Measurements from ENCODE around the gene NMUR2. TPM values are rescaled to one million over a fixed set of nuclear protein-coding genes. Genes with fewer than 3 reads are reported as not detected.

Gene NMUR2
- total and polyA plus RNA-seq, 2 of the 8 experiments (the other 6 are each of a cell fraction or from before 2014, with no cell fraction given) = 0.11 TPM; not detected in 1

GRCh38 chr5:152397581-152397980, 7.5 kb downstream of the NMUR2 start:
- H2AK5ac ChIP-seq (ENCODE audit: low read depth, low read length) = no peak overlapping the region
- H3K4me1 ChIP-seq (replicated peaks in 1 of 4; ENCODE audit: control insufficient read depth in 3 of 4, insufficient read depth in 4 of 4, low read length in 3 of 4) = no peaks in the 10 kb centered on the region
- H2AFZ ChIP-seq (ENCODE audit: low read length) = 0 out of 2 replicates have a peak overlapping the region, but pooled peaks have one; percentile 27
- H3K4me2 ChIP-seq (ENCODE audit: insufficient read depth in 1 of 2, low read depth in 2 of 2, low read length in 2 of 2) = no peak overlapping the region
- H4K91ac ChIP-seq (replicated peaks; ENCODE audit: insufficient read length, low read length) = no peak overlapping the region
- no peak overlapping the region for H3K27ac ChIP-seq (ENCODE audit: low read depth, low read length)
- H3K4ac ChIP-seq (replicated peaks; ENCODE audit: insufficient read length, low read depth, low read length) = no peak overlapping the region
- H3K23ac ChIP-seq (ENCODE audit: insufficient read length) = no peak overlapping the region
- no peak overlapping the region for H3K14ac ChIP-seq (ENCODE audit: insufficient read length)
- H2BK12ac ChIP-seq (ENCODE audit: low read depth, low read length) = no peak overlapping the region
- H2BK120ac ChIP-seq (replicated peaks; ENCODE audit: low read depth, low read length) = no peak overlapping the region
- H2BK5ac ChIP-seq (ENCODE audit: low read depth, low read length) = no peak overlapping the region
- CTCF ChIA-PET (ENCODE audit: partially characterized antibody) = interaction anchor here (0.6 to 0.7 kb wide), 2 partner anchors 85 to 235 kb away, joined by 3 read pairs; no protein-coding TSS in a partner anchor
- H4K8ac ChIP-seq (ENCODE audit: extremely low read depth, insufficient read depth, low read length) = no peak overlapping the region
- no peak for FAIRE-seq
- no peak overlapping the region for H4K5ac ChIP-seq (ENCODE audit: insufficient read length, low read depth, low read length)
- no peak overlapping the region for H3K9ac ChIP-seq (replicated peaks in 1 of 4; ENCODE audit: extremely low read depth in 1 of 4, low read depth in 3 of 4, low read length in 3 of 4)
- 93% methylated on average over 1 of the region's 1 CpG; no CpG with 5 or more reads in 1 of the 2 experiments for WGBS, 2 experiments (ENCODE audit: extremely low coverage in 1 of 2, insufficient coverage in 1 of 2, insufficient read length in 1 of 2, insufficient replicate concordance in 2 of 2, low coverage in 1 of 2, low lambda C conversion rate in 2 of 2, missing lambda C conversion rate in 1 of 2)
- no peak for DNase-seq (ENCODE audit: low read depth in 1 of 2, low spot score in 2 of 2)
- no peak overlapping the region for H3K56ac ChIP-seq (replicated peaks; ENCODE audit: insufficient read length, low read depth, low read length)
- no peaks in the 10 kb centered on the region for H3K27me3 ChIP-seq (replicated peaks in 1 of 4; ENCODE audit: control insufficient read depth in 3 of 4, extremely low read depth in 1 of 4, insufficient read depth in 3 of 4, low read length in 3 of 4)
- no peak overlapping the region for H3K18ac ChIP-seq (ENCODE audit: extremely low read depth, low read length)
- H2BK15ac ChIP-seq (ENCODE audit: low read length) = no peak overlapping the region
- no peaks in the 10 kb centered on the region for H3K9me3 ChIP-seq (ENCODE audit: insufficient read depth in 2 of 2, low read depth in 1 of 2, low read length in 1 of 2)
- no peaks in the 10 kb centered on the region for H4K20me1 ChIP-seq (replicated peaks in 1 of 2; ENCODE audit: control insufficient read depth in 1 of 2, insufficient read depth in 2 of 2, low read length in 2 of 2)
- TF ChIP-seq SP1 (IDR thresholded peaks at IDR 0.05; ENCODE audit: low read depth, low read length) (no peak), FOSL1 (IDR thresholded peaks at IDR 0.05; ENCODE audit: insufficient read depth, low read depth, low read length) (no peak), SP4 (IDR thresholded peaks at IDR 0.05; ENCODE audit: low read length) (no peak), TEAD4 (IDR thresholded peaks at IDR 0.05; ENCODE audit: low read depth, low read length) (no peak), YY1 (IDR thresholded peaks at IDR 0.05; ENCODE audit: low read depth, low read length) (no peak)
- no peaks in the 10 kb centered on the region for H3K79me1 ChIP-seq (ENCODE audit: low read depth, low read length)
- no peak overlapping the region for H3K4me3 ChIP-seq (ENCODE audit: extremely low read depth in 1 of 4, insufficient read depth in 2 of 4, low read depth in 3 of 4, low read length in 4 of 4)
- no peak overlapping the region for H2BK20ac ChIP-seq (ENCODE audit: low read length)
- no peaks in the 10 kb centered on the region; a peak in 1 of 8 replicates for H3K36me3 ChIP-seq (ENCODE audit: control insufficient read depth in 2 of 4, insufficient read depth in 4 of 4, low read length in 3 of 4)
- H3K23me2 ChIP-seq (ENCODE audit: low read depth, low read length) = no peaks in the 10 kb centered on the region
- POLR2A ChIA-PET (ENCODE audit: partially characterized antibody) = no interaction called here
- H3K79me2 ChIP-seq (ENCODE audit: control insufficient read depth in 1 of 2, insufficient read depth in 2 of 2, low read length in 2 of 2) = no peaks in the 10 kb centered on the region

Measured in H1 (cell line).